CMK (cell line): Measurements from ENCODE around the gene CHCHD3.
"Not testable (repeated sequence)": the region's sequence is repeated elsewhere in the genome, so short reads cannot be mapped to it uniquely, and the experiment has no call there.

Experiments used
- DNase-seq: peaks from one replicate; pipeline ENCODE4 v3.0.0-alpha.2; 2010; ENCODE audit warnings: low read depth

CHCHD3 gene

DNA sequence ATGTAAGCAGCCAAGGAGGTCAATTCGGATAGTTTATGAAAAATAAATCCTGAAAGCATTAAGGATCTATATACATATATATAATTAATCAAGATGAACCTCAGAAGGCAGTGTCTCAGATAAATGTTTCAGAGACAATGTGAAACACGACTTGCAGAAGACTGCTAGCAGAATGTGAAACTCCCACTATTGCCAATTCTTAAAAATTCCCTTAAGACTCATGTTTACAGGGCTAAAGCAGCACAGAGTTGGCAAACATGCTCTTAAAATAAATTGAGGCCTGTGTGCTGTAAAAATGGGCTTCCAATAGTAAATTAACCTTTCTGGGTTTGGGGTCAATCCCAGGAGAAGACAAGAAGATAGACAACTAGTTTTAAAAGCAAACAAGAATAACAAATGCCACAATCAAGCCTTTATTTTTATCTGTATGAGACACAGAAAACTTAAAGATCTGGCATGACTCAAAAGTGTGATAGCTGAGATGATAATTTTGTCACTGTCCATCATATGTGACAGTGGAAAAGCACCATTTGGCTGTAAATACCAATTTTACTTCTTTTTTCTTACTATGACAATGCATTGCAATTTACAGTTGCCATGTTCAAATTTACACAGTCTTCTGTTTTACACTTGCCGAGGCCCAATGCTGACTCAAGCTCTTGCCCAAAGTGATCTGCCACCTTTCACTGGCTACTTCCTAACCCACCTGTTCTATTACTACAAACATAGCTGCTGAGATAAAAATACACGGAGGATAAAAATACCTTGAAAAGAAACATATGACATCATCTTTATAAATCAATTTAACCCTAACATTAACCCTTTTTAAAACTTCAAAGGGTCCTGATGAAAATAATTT is 78.6 kb downstream of the CHCHD3 start:
- DNase-seq, result no peak

DNA sequence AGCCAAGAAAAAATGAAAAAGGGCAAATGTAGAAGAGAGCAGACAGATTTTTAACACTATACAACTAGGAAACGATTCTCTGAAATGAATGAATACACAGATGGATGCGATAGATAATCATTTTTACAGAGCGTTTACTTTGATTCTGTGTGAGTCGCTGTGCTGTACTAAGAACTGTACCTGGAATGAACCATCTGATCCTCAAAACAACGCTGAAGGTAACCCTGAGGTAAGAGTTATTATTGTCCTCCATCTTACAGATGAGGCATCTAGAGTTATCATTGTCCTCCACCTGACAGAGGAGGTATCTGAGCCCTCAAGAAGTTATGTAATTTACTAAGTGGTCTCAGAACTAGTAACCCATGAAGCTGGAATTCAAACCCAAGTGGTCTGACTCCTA is 80.2 kb downstream of the CHCHD3 start:
- no peak for DNase-seq

- DNase-seq, result no peak
Measured at GRCh38 chr7:132999845-133000244, 82.0 kb downstream of the CHCHD3 start.

DNA sequence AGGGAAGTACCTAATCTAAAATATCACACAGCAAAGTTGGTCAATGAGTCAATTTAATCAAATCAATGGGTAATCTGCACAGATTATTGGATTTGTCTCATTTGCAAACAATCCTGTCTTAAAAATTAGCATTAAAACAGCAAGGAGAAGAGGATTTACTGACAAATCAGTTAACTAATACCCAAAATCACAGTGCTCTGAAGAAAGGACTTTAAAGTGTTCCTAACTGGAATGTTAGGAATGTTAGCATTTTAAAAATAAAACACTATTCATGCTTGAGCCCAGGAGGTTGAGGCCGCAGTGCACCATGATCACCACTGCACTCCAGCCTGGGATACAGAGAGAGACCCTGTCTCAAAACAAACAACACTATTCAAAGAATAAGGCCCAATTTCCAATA is 83.1 kb downstream of the CHCHD3 start:
- DNase-seq, result no peak

GRCh38 chr7:132997505-132997904 is 84.4 kb downstream of the CHCHD3 start:
- DNase-seq, result no peak

GRCh38 chr7:132996581-132997242 is 85.2 kb downstream of the CHCHD3 start:
- DNase-seq, result no peak

- DNase-seq, result no peak
Measured at GRCh38 chr7:132993377-132994013, 88.4 kb downstream of the CHCHD3 start.

- no peak for DNase-seq
Measured at GRCh38 chr7:132991615-132992587, 90.0 kb downstream of the CHCHD3 start.

- DNase-seq, result no peak
Measured at GRCh38 chr7:132988117-132988516, 93.8 kb downstream of the CHCHD3 start.

GRCh38 chr7:132980402-132980801 is 101.5 kb downstream of the CHCHD3 start:
- DNase-seq, result no peak

DNA sequence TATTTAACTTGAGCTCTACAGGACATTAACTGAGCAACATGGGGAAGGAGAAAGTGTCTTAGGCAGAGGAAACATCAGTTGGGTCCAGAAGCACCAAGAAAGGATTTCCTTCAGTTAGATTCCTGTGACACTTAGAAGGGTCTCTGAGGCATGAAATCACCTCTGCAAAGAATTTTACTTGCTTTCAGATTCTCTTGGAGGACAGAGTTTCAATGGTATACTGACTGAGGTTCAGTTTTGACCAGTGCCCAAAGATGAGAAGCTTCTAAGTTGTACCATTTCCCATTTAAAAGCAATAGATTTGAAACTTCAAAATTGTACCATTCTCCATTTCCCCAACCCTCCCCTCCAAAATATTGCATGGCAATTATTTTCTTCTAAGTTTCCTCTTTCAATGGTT is 102.4 kb downstream of the CHCHD3 start:
- no peak for DNase-seq

DNA sequence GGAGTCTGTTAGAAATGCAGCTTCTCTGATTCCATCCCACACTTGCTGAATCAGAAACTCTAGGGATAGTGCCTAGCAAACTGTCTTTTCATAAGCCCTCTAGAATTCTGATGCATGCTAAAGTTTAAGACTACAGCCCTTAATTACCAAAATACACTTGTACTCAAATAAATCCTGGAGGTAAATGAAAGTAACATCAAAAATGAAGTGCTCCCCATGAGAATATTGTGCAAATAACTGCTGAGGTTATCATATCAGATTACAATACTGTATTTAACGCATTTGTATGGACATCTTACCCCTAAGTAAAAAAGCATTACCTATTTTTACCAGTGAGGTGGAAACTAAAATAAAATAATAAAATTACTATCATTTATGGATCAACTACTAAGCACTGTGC is 104.7 kb downstream of the CHCHD3 start:
- DNase-seq, result no peak

DNA sequence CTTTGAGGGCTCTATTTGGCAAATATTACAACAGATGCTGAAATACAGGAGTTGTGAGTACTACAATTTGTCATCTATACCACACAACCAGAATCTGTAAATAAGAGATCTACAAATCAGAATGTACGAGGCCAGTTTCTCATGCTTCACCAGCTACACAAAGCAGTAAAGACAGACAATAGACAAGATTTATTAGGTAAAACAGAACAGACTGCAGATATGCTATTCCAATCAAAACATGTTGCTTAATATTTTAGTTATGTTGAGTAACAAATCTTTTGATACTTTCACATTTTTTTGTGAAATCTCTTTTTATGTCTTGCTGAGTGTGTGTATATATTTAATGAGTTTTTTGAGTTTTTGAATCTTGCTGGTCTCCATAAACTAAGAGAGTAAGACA is 109.1 kb downstream of the CHCHD3 start:
- no peak for DNase-seq

- no peak for DNase-seq
Measured at GRCh38 chr7:132970257-132970656, 111.6 kb downstream of the CHCHD3 start.

DNA sequence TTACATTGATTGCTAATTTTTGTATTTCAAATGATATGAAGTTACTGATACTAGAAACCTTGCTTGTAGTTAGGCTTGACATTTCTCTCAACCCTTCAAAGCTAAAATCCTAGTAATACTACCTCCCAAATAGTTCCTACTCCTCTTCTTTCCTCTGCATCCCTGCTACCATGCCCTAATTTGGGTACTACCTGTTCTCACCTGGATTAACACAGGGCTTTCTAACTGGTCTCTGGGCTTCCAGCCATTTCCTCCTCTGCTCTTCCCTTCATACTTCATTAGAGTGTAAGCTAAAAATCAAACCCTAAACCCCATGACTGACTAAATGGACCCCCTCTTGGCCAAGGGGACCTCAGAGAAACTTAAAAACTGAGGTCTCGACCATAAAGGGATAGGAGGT is 112.4 kb downstream of the CHCHD3 start:
- no peak for DNase-seq

- not testable (repeated sequence) for DNase-seq
Measured at GRCh38 chr7:132967470-132967848, 114.4 kb downstream of the CHCHD3 start.

GRCh38 chr7:132966754-132967469 is 115.0 kb downstream of the CHCHD3 start:
- no peak for DNase-seq

GRCh38 chr7:132965951-132966350 is 115.9 kb downstream of the CHCHD3 start:
- no peak for DNase-seq

GRCh38 chr7:132964876-132965275 is 117.0 kb downstream of the CHCHD3 start:
- DNase-seq, result no peak

GRCh38 chr7:132959891-132960290 is 122.0 kb downstream of the CHCHD3 start:
- DNase-seq, result no peak

- no peak for DNase-seq
Measured at GRCh38 chr7:132956556-132956955, 125.3 kb downstream of the CHCHD3 start.
